NB4 (cell line): Measurements from ENCODE around the gene ST3GAL5.

Experiments
- DNase-seq: peaks from one replicate; pipeline ENCODE4 v3.0.0; 2010; ENCODE audit warnings: low read depth
- H3K4me3 ChIP-seq: one replicate; pipeline ENCODE4 v1.5.1; 2011; ENCODE audit warnings: mild to moderate bottlenecking, low read depth, low read length, moderate library complexity
- MYC ChIP-seq: IDR thresholded peaks from 2 replicates; pipeline ENCODE4 v1.6.1; 2011; ENCODE audit warnings: low read depth, low read length
- POLR2A ChIP-seq: IDR thresholded peaks from 2 replicates; pipeline ENCODE4 v1.6.1; 2011; ENCODE audit warnings: mild to moderate bottlenecking; ENCODE audit not compliant: insufficient read length; ENCODE audit errors: extremely low read depth
- TF ChIP-seq, protein P1 (sequence below): IDR thresholded peaks from 2 replicates; pipeline ENCODE4 v1.6.1; 2011; ENCODE audit warnings: low read depth, low read length
- TF ChIP-seq, protein P2 (sequence below): IDR thresholded peaks from one replicate; pipeline ENCODE4 v1.5.1; 2012; ENCODE audit warnings: low read depth, low read length

The ST3GAL5 gene

DNA sequence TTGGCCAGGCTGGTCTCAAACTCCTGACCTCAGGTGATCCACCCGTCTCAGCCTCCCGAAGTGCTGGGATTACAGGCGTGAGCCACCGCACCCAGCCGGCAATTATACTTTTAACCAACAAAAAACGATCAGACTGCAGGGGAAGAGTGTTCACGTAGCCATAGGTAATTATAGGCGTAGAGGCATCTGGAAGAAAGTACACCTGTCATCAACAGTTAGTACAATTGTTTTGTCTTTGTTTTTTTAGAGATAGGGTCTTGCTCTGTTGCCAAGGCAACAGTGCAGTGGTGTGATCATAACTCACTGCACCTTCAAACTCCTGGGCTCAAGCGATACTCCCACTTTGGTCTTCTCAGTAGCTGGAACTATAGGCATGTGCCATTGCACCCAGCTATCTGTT is 20.0 kb downstream of the ST3GAL5 start:
- H3K4me3 ChIP-seq = no peak overlapping the region
- DNase-seq = no peak
- no peak for TF ChIP-seq MYC
- TF ChIP-seq, protein P1, sequence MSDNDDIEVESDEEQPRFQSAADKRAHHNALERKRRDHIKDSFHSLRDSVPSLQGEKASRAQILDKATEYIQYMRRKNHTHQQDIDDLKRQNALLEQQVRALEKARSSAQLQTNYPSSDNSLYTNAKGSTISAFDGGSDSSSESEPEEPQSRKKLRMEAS = no peak
- TF ChIP-seq, protein P2, sequence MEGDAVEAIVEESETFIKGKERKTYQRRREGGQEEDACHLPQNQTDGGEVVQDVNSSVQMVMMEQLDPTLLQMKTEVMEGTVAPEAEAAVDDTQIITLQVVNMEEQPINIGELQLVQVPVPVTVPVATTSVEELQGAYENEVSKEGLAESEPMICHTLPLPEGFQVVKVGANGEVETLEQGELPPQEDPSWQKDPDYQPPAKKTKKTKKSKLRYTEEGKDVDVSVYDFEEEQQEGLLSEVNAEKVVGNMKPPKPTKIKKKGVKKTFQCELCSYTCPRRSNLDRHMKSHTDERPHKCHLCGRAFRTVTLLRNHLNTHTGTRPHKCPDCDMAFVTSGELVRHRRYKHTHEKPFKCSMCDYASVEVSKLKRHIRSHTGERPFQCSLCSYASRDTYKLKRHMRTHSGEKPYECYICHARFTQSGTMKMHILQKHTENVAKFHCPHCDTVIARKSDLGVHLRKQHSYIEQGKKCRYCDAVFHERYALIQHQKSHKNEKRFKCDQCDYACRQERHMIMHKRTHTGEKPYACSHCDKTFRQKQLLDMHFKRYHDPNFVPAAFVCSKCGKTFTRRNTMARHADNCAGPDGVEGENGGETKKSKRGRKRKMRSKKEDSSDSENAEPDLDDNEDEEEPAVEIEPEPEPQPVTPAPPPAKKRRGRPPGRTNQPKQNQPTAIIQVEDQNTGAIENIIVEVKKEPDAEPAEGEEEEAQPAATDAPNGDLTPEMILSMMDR = no peak
- no peak for TF ChIP-seq POLR2A

DNA sequence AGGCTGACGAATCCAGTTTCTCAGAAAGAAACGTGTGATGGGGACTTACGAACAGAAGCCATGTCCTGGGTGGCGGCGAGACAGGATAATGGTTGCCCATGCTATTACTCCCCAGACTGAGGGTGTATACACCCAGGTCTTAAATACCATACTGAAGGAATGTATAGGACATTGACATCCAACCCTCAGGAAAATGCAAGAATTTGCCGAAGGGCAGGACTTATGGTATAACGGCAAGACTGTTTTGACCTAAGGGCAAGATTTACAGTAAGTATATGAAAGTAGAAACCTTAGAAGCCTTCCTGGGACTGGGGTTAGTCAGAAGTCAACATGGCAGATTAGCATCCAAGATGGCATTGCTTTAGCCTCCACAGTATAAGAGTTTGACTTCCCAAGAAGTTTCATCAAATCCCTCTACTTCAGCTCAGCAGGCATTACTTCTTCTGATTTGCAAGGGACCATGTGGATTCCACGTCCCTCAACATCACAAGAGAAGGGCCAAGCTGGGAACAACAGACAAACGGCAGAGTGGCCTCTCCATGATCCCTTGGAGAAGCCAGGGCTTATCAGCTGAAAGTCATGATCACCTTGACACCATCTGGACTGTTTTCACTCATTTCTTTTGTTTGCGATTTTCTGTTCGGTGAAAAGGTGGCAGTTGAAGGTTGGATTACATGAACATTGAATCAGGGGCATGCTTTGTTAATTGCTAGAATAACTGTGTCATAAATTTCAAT is 21.1 kb downstream of the ST3GAL5 start:
- H3K4me3 ChIP-seq = no peak overlapping the region
- DNase-seq = no peak
- TF ChIP-seq, protein P2 = no peak
- TF ChIP-seq MYC (no peak), POLR2A (no peak)
- TF ChIP-seq, protein P1 = no peak

DNA sequence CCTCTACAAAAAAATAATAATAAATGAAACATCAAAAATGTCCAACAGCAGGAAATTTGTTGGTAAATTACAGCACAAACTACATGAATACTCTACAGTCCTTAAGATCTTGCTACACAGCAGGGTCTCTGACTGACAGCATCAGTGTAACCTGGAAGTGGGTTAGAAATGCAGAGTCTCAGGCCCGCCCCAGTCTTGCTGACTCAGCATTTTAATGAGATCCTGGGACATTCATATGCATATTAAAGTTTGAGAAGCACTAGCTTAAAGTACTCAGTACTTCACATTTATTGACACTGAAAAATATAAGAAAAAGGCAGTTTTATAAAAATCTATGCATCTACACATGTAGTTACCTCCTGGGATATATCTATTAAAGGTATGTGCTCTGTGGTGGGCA is 21.7 kb downstream of the ST3GAL5 start:
- DNase-seq = no peak
- H3K4me3 ChIP-seq = no peak overlapping the region
- TF ChIP-seq MYC (no peak), POLR2A (no peak)
- TF ChIP-seq, protein P2 = no peak
- TF ChIP-seq, protein P1 = no peak

DNA sequence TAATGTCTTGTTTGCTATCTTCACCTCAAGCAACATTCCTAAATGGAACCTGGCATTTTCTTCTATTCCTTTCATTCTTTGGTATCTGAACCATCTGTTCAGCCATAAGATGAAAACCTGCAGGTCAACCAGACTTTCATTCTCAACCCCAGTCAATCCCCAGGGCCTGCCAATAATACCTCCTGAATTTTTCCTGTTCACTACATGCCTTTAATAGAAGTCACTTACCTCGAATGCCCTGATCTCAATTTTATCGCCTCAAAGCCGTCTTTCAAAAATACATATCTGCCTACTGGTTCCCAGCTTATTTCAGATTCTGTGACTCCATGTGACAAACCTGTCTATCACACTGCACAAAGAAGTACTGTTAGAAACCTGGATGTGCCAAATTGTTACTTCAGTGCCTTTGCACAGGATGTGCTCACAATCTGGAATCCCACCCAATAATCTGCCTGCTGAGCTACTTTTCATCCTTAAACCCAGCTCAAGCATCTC is 22.6 kb downstream of the ST3GAL5 start:
- no peak overlapping the region for H3K4me3 ChIP-seq
- TF ChIP-seq, protein P2 = no peak
- no peak for TF ChIP-seq MYC
- TF ChIP-seq POLR2A = no peak
- TF ChIP-seq, protein P1 = no peak
- DNase-seq = no peak

DNA sequence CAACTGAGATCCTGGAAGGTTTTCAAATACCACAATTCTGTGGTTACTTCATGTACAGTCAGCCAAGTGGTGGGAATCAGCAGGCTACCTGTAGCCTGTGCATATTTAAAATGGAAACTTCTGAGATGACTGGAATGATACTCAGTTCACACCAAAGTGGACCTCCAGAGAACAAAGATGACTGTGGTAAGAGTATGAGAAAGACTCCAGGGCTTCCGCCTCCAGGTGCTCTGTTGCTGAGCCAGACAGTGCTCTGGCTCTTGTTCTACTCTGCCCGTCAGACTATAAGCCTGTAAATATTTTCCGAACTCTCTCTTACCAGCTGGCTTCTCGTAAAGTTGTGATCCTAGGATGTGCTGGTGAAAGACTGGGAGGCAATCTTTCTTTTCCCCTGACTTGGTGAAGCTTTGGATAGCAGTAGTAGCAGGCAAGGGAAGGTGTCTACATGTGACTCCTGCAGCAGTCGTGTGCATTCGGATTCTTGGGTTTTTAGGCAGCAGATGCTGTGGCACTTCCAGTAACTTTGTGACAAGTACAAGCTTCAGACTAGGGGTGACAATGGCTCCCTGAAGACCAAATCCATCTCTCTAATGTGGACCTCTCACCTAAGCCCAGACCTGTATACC is 23.1 kb downstream of the ST3GAL5 start:
- H3K4me3 ChIP-seq = no peak overlapping the region
- TF ChIP-seq POLR2A (no peak), MYC (no peak)
- TF ChIP-seq, protein P1 = no peak
- TF ChIP-seq, protein P2 = no peak

More for the DNA sequence above, 23.1 kb downstream of the ST3GAL5 start:
- DNase-seq = no peak
